ENCODE results near the gene KRTAP3-1.

- TF ChIP-seq, protein P1, sequence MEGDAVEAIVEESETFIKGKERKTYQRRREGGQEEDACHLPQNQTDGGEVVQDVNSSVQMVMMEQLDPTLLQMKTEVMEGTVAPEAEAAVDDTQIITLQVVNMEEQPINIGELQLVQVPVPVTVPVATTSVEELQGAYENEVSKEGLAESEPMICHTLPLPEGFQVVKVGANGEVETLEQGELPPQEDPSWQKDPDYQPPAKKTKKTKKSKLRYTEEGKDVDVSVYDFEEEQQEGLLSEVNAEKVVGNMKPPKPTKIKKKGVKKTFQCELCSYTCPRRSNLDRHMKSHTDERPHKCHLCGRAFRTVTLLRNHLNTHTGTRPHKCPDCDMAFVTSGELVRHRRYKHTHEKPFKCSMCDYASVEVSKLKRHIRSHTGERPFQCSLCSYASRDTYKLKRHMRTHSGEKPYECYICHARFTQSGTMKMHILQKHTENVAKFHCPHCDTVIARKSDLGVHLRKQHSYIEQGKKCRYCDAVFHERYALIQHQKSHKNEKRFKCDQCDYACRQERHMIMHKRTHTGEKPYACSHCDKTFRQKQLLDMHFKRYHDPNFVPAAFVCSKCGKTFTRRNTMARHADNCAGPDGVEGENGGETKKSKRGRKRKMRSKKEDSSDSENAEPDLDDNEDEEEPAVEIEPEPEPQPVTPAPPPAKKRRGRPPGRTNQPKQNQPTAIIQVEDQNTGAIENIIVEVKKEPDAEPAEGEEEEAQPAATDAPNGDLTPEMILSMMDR (IDR thresholded peaks at IDR 0.05) = no peak
- TF ChIP-seq POLR2A (IDR thresholded peaks at IDR 0.05) = no peak
These were observed 22.0 kb downstream of the KRTAP3-1 start for GRCh38 chr17:40986920-40987319.
